ENCODE measurements around the gene HTR6.

HTR6 gene

DNA sequence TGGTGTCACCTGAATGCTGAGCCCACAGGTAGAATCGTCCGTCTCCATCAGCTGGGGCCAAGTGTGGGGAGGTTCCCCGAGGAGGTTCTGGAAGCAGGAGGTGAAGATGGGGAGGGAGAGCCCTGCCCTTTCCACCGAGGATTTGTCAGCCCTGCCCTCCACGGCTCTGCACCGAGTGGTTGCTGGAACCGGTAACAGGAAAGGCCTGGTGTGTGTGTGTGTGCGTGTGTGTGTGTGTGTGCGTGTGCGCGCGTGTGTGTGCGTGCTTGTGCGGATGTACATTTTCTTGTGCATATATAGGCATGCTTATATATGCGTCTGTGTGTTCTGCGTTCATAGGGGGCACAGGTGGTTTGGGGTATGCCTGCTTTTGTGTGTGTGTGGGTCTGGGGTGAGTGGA, 17.0 kb upstream of the HTR6 start:
- TF ChIP-seq SIN3A (IDR thresholded peaks at IDR 0.05; ENCODE audit: borderline replicate concordance, insufficient read depth, low read length) (no peak), TAF1 (IDR thresholded peaks at IDR 0.05; ENCODE audit: borderline replicate concordance, insufficient read depth, low read length) (no peak), FOXP2 (optimal IDR thresholded peaks at IDR 0.05; ENCODE audit: borderline replicate concordance, extremely low read depth, extremely low read length, insufficient read depth) (no peak), POLR2AphosphoS5 (IDR thresholded peaks at IDR 0.05; ENCODE audit: low read depth, low read length) (no peak)
- TF ChIP-seq, protein P1, sequence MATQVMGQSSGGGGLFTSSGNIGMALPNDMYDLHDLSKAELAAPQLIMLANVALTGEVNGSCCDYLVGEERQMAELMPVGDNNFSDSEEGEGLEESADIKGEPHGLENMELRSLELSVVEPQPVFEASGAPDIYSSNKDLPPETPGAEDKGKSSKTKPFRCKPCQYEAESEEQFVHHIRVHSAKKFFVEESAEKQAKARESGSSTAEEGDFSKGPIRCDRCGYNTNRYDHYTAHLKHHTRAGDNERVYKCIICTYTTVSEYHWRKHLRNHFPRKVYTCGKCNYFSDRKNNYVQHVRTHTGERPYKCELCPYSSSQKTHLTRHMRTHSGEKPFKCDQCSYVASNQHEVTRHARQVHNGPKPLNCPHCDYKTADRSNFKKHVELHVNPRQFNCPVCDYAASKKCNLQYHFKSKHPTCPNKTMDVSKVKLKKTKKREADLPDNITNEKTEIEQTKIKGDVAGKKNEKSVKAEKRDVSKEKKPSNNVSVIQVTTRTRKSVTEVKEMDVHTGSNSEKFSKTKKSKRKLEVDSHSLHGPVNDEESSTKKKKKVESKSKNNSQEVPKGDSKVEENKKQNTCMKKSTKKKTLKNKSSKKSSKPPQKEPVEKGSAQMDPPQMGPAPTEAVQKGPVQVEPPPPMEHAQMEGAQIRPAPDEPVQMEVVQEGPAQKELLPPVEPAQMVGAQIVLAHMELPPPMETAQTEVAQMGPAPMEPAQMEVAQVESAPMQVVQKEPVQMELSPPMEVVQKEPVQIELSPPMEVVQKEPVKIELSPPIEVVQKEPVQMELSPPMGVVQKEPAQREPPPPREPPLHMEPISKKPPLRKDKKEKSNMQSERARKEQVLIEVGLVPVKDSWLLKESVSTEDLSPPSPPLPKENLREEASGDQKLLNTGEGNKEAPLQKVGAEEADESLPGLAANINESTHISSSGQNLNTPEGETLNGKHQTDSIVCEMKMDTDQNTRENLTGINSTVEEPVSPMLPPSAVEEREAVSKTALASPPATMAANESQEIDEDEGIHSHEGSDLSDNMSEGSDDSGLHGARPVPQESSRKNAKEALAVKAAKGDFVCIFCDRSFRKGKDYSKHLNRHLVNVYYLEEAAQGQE (IDR thresholded peaks at IDR 0.05; ENCODE audit: insufficient read depth in 1 of 2, low read depth in 2 of 2, low read length in 2 of 2): no peak

DNA sequence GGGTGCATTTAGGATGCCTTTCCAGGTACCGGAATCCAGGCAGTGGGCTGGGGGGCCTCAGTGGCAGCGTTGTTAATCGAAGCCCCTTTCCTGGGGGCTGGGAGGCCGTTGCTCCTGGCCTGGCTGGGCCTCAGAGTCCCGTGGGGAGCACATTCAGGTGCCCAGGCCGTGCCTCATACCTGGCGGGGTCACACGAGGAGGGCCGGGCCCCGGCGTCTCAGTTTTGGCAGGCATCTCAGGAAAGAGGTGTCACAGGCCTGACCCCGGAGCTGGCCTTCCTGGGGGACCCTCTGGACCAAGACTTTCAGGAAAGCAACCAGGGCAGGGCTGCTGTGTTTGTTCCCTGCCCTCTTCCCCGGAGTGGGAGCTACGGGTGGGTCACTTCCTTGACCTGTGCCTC, 16.4 kb upstream of the HTR6 start:
- TF ChIP-seq FOXP2 (optimal IDR thresholded peaks at IDR 0.05; ENCODE audit: borderline replicate concordance, extremely low read depth, extremely low read length, insufficient read depth) (no peak), TAF1 (IDR thresholded peaks at IDR 0.05; ENCODE audit: borderline replicate concordance, insufficient read depth, low read length) (no peak), POLR2AphosphoS5 (IDR thresholded peaks at IDR 0.05; ENCODE audit: low read depth, low read length) (no peak), SIN3A (IDR thresholded peaks at IDR 0.05; ENCODE audit: borderline replicate concordance, insufficient read depth, low read length) (no peak)
- TF ChIP-seq, protein P1 (IDR thresholded peaks at IDR 0.05; ENCODE audit: insufficient read depth in 1 of 2, low read depth in 2 of 2, low read length in 2 of 2): no peak

DNA sequence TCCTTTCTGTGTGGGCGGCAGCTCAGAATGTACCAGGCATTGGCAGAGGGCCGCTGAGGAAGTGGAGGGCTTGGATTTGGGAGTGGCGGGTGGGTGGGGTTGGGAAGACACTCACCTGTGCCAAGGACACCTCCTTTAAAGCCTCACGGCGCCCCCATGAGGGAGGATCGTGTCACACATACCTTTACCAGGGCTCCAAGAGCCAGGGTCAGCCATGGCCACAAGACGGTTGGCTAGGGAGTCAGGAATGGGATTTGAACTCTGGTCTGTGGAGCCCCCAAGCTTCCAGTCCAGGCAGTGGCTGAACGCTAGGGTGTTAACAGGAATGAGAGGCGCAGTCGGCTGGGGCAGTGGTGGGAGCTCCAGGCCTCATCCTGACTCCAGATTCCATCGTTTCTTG, 16.0 kb upstream of the HTR6 start:
- TF ChIP-seq POLR2AphosphoS5 (IDR thresholded peaks at IDR 0.05; ENCODE audit: low read depth, low read length) (no peak), FOXP2 (optimal IDR thresholded peaks at IDR 0.05; ENCODE audit: borderline replicate concordance, extremely low read depth, extremely low read length, insufficient read depth) (no peak), TAF1 (IDR thresholded peaks at IDR 0.05; ENCODE audit: borderline replicate concordance, insufficient read depth, low read length) (no peak), SIN3A (IDR thresholded peaks at IDR 0.05; ENCODE audit: borderline replicate concordance, insufficient read depth, low read length) (no peak)
- TF ChIP-seq, protein P1 (IDR thresholded peaks at IDR 0.05; ENCODE audit: insufficient read depth in 1 of 2, low read depth in 2 of 2, low read length in 2 of 2): no peak

DNA sequence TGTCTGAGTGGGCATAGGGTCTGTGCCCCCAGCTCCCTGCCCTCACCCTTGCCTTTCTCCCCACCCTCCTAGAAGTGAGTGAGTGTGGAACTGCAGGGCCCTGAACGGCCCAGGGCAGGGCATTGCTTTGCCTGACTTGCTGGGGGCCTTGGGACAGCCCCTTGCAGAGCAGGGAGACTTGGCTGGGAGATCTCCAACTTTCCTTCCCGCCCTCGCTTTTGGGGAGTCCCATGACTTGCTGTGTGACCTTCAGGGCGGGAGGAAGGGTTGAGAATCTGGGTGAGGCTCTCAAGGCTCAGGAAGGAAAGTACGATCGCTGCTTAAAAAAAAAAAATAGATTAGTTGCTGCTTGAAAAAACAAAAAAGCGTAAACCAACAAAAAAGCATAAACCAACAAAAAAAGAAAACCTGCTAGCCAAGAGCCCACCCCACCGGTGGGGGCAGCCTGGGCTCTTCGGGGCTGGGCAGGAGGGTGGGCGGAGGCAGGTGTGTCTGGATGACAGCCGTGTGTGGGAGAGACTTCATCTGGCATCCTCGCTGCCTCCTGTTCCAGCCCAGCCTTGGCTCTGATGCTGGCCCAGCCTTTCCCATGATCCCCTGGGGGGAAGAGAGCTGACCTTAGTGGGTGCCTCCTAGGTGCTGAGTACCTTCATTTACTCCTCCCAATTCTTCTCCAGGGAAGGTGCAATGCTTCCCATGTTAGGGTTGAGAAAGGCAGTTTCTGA, 14.1 kb upstream of the HTR6 start:
- no peak for TF ChIP-seq TAF1 (IDR thresholded peaks at IDR 0.05; ENCODE audit: borderline replicate concordance, insufficient read depth, low read length)
- TF ChIP-seq, protein P1 (IDR thresholded peaks at IDR 0.05; ENCODE audit: insufficient read depth in 1 of 2, low read depth in 2 of 2, low read length in 2 of 2): no peak
- no peak for TF ChIP-seq SIN3A (IDR thresholded peaks at IDR 0.05; ENCODE audit: borderline replicate concordance, insufficient read depth, low read length)

All from PFSK-1 (cell line).